GM19455 (cell line): ENCODE measurements around the gene OBI1.

ENCODE experiments used
- ATAC-seq: cut with Tn5 transposase; IDR thresholded peaks from one replicate; pipeline ENCODE4 v1.9.1; 2021; ENCODE audit not compliant: unreplicated experiment

Gene OBI1

DNA sequence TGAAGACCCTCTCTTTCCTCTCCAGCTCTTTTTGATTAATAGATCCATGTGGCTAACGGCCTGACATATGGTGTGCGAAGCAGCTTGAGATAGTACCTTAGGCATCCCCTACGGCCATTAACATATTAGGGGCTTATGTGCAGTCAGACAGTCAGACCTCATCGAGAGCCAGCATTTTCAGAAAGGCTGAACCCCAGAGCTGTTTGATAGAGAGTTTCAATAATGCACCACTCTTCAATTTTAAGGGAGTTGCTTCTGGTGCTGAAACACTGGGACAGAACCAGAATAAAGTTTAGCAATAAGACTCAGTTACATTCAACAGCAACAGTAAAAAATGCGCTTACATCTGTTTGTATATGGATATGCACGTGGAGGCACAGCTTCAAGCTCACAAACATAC lies 66.4 kb downstream of the OBI1 start:
- ATAC-seq: no peak

DNA sequence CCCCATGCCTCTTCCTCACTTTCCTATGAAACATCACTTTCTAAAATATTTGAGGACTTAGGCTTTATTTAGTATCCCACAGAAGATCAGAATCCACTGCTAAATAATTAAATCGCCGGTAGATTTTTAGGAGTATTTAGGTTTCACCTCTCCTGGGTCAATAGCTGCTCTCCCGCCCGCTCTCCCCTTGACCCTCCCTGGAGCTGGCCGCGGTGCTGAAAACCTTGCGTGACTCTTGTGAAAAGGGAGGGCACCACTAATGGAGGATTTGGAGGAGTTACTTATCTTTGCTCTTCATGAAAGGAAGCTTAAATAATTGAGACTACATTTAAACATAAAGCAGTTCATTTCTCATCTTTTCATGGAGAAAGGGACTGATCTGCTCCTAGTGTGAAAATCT lies 69.7 kb downstream of the OBI1 start:
- ATAC-seq: no peak

DNA sequence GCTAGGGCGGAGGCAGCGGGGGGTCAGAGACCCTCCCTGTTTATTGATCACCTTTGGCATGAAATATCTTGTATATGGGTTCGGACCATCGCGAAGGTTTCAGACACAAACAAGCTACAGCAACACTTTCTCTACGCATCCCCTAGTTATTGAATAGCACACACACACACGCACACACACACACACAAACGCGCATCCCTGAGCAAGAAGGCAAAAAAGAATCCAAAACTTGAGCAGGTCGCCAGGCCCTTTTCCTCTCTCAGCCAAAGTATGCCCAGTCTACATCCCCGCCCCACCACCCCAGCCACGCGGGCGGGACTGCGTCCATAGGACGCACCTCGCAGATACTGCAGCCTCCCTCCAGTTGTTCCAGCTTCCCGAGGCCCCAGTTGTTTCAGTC lies 71.6 kb downstream of the OBI1 start:
- no peak for ATAC-seq

DNA sequence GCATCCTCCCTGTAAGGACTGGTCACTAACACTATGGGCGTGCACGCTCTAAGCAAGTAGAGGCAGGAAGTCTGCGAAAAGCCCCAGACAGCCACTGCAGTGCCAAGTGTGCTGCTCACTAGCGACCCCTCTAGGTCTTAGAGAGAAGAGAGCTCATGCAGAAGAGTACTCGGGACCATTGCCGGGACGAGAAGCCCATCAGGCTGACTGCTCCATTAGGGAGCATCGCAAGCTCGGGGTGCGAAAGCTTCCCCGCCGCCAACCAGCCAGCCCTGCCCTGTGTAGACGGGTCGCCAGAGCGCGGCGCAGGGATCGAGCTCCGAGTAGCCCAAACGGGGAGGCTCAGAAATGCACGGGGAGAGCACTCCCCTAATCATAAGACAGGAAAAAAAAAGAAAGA lies 72.2 kb downstream of the OBI1 start:
- ATAC-seq: no peak

DNA sequence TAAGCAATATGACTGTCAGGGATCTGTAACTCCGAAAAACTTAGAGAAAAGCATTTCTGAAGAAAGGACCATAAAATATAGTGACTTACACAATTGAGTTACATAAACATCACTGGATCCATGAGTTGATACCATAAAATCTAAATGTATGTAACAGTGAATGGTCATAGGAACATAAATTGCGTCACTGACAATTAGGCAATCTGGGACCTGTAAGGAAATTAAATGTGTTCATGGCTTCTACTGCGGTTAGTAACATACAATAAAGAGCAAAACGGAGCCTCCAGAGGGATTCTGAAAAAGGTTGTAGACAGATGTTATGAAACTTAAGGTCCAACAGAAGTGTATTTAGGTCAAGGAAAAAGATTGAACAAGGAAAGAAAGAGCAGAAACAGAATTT lies 82.7 kb downstream of the OBI1 start:
- no peak for ATAC-seq

DNA sequence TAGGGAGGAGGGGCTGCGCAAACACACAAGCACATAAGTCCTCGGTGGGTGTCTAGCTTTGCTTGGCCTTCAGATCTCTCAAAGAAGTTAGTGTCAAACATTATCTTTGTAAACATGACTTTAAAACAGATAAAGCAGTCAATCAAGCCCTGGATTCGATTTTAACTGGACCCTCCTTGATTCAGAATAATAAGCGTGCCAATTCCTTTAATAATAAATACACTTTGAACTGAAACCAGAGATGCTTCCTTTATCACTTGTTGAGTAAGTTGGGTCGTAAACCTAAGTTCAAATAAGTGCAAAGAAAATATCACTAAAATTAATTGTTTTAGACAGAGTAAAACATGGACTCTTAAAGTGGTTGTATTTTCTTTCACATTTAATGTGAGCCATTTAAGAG lies 86.5 kb downstream of the OBI1 start:
- ATAC-seq: no peak

DNA sequence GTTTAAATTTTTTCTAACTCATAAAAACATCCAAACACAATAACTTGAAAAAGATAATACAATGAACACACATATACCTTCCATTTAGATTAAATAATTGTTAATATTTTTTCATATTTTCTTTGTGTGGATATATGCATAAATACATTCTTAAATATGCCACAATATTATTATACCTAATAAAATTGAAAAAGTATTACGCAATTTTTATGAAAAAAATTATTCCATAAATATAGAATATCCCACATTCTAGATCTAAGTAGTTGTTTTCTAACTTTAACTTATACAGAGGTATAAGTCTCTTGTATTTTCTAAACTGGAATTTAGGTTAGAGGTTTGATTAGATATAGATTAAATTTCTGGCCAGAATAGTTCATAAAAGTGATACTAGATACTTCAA lies 89.9 kb downstream of the OBI1 start:
- no peak for ATAC-seq

DNA sequence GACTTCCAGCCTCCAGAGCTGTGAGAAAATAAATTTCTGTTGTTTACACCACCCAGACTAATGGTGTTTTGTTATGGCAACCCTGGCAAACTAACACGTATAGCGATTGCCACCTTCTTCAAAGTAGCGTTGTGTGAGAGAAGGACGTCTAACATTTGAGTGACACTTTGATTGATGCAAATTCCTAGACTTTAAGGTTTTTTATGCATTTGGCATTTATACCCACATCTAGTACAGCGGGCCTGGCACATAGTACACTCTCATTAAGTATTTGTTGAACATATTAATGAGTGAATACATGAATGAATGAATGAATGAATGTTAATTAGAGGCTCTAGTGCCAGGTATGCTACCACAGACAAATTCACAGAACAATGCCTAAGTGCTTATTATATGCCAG lies 92.3 kb downstream of the OBI1 start:
- no peak for ATAC-seq
